ENCODE measurements around the gene ZNF726. TPM values are rescaled to one million over a fixed set of nuclear protein-coding genes. Genes with fewer than 3 reads are reported as not detected.
"Not testable (repeated sequence)": the region's sequence is repeated elsewhere in the genome, so short reads cannot be mapped to it uniquely, and the experiment has no call there.

ZNF726 gene
- total RNA-seq, 1 experiment from 2014 or later: not detected

GRCh38 chr19:23969630-23970029 is 54.9 kb downstream of the ZNF726 start:
- no peaks in the 10 kb centered on the region for H3K27me3 ChIP-seq (ENCODE audit: control insufficient read depth, insufficient read depth, low read length)
- H3K36me3 ChIP-seq (replicated peaks; ENCODE audit: control insufficient read depth, insufficient read depth, low read length): no peaks in the 10 kb centered on the region
- no peak for DNase-seq
- no peak overlapping the region for H3K4me3 ChIP-seq (ENCODE audit: insufficient read depth, low read depth, low read length)

- no peaks in the 10 kb centered on the region for H3K36me3 ChIP-seq (replicated peaks; ENCODE audit: control insufficient read depth, insufficient read depth, low read length)
- H3K27me3 ChIP-seq (ENCODE audit: control insufficient read depth, insufficient read depth, low read length): no peaks in the 10 kb centered on the region
- H3K4me3 ChIP-seq (ENCODE audit: insufficient read depth, low read depth, low read length): no peak overlapping the region
- peak; percentile 6 for DNase-seq
Measured at GRCh38 chr19:23971598-23971997, 56.9 kb downstream of the ZNF726 start.

GRCh38 chr19:23972161-23972560 is 57.5 kb downstream of the ZNF726 start:
- Histone ChIP-seq H3K36me3 (replicated peaks; ENCODE audit: control insufficient read depth, insufficient read depth, low read length) (no peaks in the 10 kb centered on the region), H3K4me3 (ENCODE audit: insufficient read depth, low read depth, low read length) (no peak overlapping the region)
- DNase-seq: no peak

GRCh38 chr19:23974941-23975340 is 60.3 kb downstream of the ZNF726 start:
- Histone ChIP-seq H3K4me3 (ENCODE audit: insufficient read depth, low read depth, low read length) (no peak overlapping the region), H3K27me3 (ENCODE audit: control insufficient read depth, insufficient read depth, low read length) (no peaks in the 10 kb centered on the region), H3K36me3 (replicated peaks; ENCODE audit: control insufficient read depth, insufficient read depth, low read length) (no peaks in the 10 kb centered on the region)
- DNase-seq: no peak

More at GRCh38 chr19:23972161-23972560, 57.5 kb downstream of the ZNF726 start:
- no peaks in the 10 kb centered on the region for H3K27me3 ChIP-seq (ENCODE audit: control insufficient read depth, insufficient read depth, low read length)

- not testable (repeated sequence) for H3K27me3 ChIP-seq (ENCODE audit: control insufficient read depth, insufficient read depth, low read length); DNase-seq; H3K4me3 ChIP-seq (ENCODE audit: insufficient read depth, low read depth, low read length); H3K36me3 ChIP-seq (replicated peaks; ENCODE audit: control insufficient read depth, insufficient read depth, low read length)
Measured at GRCh38 chr19:23976631-23977030, 61.9 kb downstream of the ZNF726 start.

GRCh38 chr19:23977256-23977655 is 62.6 kb downstream of the ZNF726 start:
- H3K36me3 ChIP-seq (replicated peaks; ENCODE audit: control insufficient read depth, insufficient read depth, low read length); DNase-seq; H3K27me3 ChIP-seq (ENCODE audit: control insufficient read depth, insufficient read depth, low read length); H3K4me3 ChIP-seq (ENCODE audit: insufficient read depth, low read depth, low read length): not testable (repeated sequence)

- no peak overlapping the region for H3K4me3 ChIP-seq (ENCODE audit: insufficient read depth, low read depth, low read length)
- H3K36me3 ChIP-seq (replicated peaks; ENCODE audit: control insufficient read depth, insufficient read depth, low read length): no peaks in the 10 kb centered on the region
- no peak for DNase-seq
- no peaks in the 10 kb centered on the region for H3K27me3 ChIP-seq (ENCODE audit: control insufficient read depth, insufficient read depth, low read length)
Measured at GRCh38 chr19:23978068-23978467, 63.4 kb downstream of the ZNF726 start.

- no peak overlapping the region for H3K4me3 ChIP-seq (ENCODE audit: insufficient read depth, low read depth, low read length)
- H3K27me3 ChIP-seq (ENCODE audit: control insufficient read depth, insufficient read depth, low read length): no peaks in the 10 kb centered on the region
- no peaks in the 10 kb centered on the region for H3K36me3 ChIP-seq (replicated peaks; ENCODE audit: control insufficient read depth, insufficient read depth, low read length)
- no peak for DNase-seq
Measured at GRCh38 chr19:23980805-23981204, 66.1 kb downstream of the ZNF726 start.

GRCh38 chr19:23981863-23982262 is 67.2 kb downstream of the ZNF726 start:
- Histone ChIP-seq H3K4me3 (ENCODE audit: insufficient read depth, low read depth, low read length) (no peak overlapping the region), H3K27me3 (ENCODE audit: control insufficient read depth, insufficient read depth, low read length) (no peaks in the 10 kb centered on the region), H3K36me3 (replicated peaks; ENCODE audit: control insufficient read depth, insufficient read depth, low read length) (no peaks in the 10 kb centered on the region)
- no peak for DNase-seq

- H3K27me3 ChIP-seq (ENCODE audit: control insufficient read depth, insufficient read depth, low read length): no peaks in the 10 kb centered on the region
- H3K36me3 ChIP-seq (replicated peaks; ENCODE audit: control insufficient read depth, insufficient read depth, low read length): no peaks in the 10 kb centered on the region
- H3K4me3 ChIP-seq (ENCODE audit: insufficient read depth, low read depth, low read length): no peak overlapping the region
- no peak for DNase-seq
Measured at GRCh38 chr19:23983406-23983805, 68.7 kb downstream of the ZNF726 start.

Other genes with a start within 250 kb of the ZNF726 start
- gene ZNF675, start 227.7 kb upstream of the ZNF726 start, total RNA-seq (2014; rRNA removed; shearing (Covaris generic)): 18.5 and 36.9 TPM in 2 replicates
- 5.6 and 10.3 TPM in 2 replicates for gene ZNF681, start 156.0 kb upstream of the ZNF726 start, total RNA-seq (2014; rRNA removed; shearing (Covaris generic))
- 21.8 and 37.5 TPM in 2 replicates for gene ZNF254, start 172.3 kb downstream of the ZNF726 start, total RNA-seq (2014; rRNA removed; shearing (Covaris generic))